GM23248 (cell line): ENCODE data around the gene BHMT2. TPM values are rescaled to one million over a fixed set of nuclear protein-coding genes. Genes with fewer than 3 reads are reported as not detected.

Experiments used
- DNase-seq: peaks from one replicate; pipeline ENCODE4 v3.0.0-alpha.2; 2015
- H2AFZ ChIP-seq: fragments of 200-600 bp; sonication (generic); 2 replicates; pipeline ENCODE4 v1.6.1; 2016; ENCODE audit warnings: antibody characterized with exemption
- H3F3A ChIP-seq: fragments of 200-600 bp; sonication (generic); 2 replicates; pipeline ENCODE4 v1.6.1; 2016; ENCODE audit warnings: mild to moderate bottlenecking, antibody characterized with exemption, mixed run types; ENCODE audit not compliant: insufficient read depth
- H3K27ac ChIP-seq: fragments of 200-600 bp; sonication (generic); 2 replicates; pipeline ENCODE4 v1.5.1; 2016; ENCODE audit warnings: mild to moderate bottlenecking
- H3K27me3 ChIP-seq: fragments of 200-600 bp; sonication (generic); replicated peaks from 2 replicates; pipeline ENCODE4 v1.6.1; 2016; ENCODE audit warnings: mild to moderate bottlenecking; ENCODE audit not compliant: insufficient read depth
- H3K36me3 ChIP-seq: fragments of 200-600 bp; sonication (generic); 2 replicates; pipeline ENCODE4 v1.6.1; 2016; ENCODE audit warnings: low read depth, mild to moderate bottlenecking
- H3K4me1 ChIP-seq: fragments of 200-600 bp; sonication (generic); 2 replicates; pipeline ENCODE4 v1.6.1; 2016; ENCODE audit warnings: mild to moderate bottlenecking; ENCODE audit not compliant: insufficient read depth
- H3K4me2 ChIP-seq: fragments of 200-600 bp; sonication (generic); one replicate; pipeline ENCODE4 v1.6.1; 2016; ENCODE audit warnings: mild to moderate bottlenecking; ENCODE audit not compliant: unreplicated experiment
- H3K4me3 ChIP-seq: fragments of 200-600 bp; sonication (generic); 2 replicates; pipeline ENCODE4 v1.5.1; 2016; ENCODE audit warnings: mild to moderate bottlenecking
- H3K79me2 ChIP-seq: fragments of 200-600 bp; sonication (generic); 2 replicates; pipeline ENCODE4 v1.6.1; 2016; ENCODE audit warnings: mild to moderate bottlenecking; ENCODE audit not compliant: insufficient read depth
- H3K9ac ChIP-seq: fragments of 200-600 bp; sonication (generic); 2 replicates; pipeline ENCODE4 v1.6.1; 2016; ENCODE audit warnings: mild to moderate bottlenecking
- H3K9me2 ChIP-seq: fragments of 200-600 bp; sonication (generic); 2 replicates; pipeline ENCODE4 v1.6.1; 2016; ENCODE audit warnings: mixed run types, mild to moderate bottlenecking, moderate library complexity; ENCODE audit not compliant: insufficient read depth
- H3K9me3 ChIP-seq: fragments of 200-600 bp; sonication (generic); one replicate; pipeline ENCODE4 v1.6.1; 2017; ENCODE audit warnings: low read depth
- H4K20me1 ChIP-seq: fragments of 200-600 bp; sonication (generic); 2 replicates; pipeline ENCODE4 v1.6.0; 2016; ENCODE audit not compliant: insufficient read depth
- EZH2 ChIP-seq: fragments of 200-600 bp; sonication (generic); IDR thresholded peaks from 2 replicates; pipeline ENCODE4 v1.6.1; 2018; ENCODE audit warnings: antibody characterized with exemption, mild to moderate bottlenecking; ENCODE audit not compliant: insufficient read depth, poor library complexity, severe bottlenecking
- EZH2phosphoT487 ChIP-seq: fragments of 200-600 bp; sonication (generic); IDR thresholded peaks from 2 replicates; pipeline ENCODE4 v1.6.1; 2018; ENCODE audit warnings: antibody characterized with exemption, moderate library complexity, mild to moderate bottlenecking, low read depth; ENCODE audit not compliant: insufficient read depth
- WGBS, 2 experiments: methylation state at CpG; one replicate each; pipeline ENCODE4 v1.1.6; 2015 to 2017; ENCODE audit warnings: low lambda C conversion rate in 2 of 2, low coverage in 1 of 2; ENCODE audit errors: missing lambda C conversion rate in 2 of 2; 5-methylcytosine and 5-hydroxymethylcytosine counted together
- in situ Hi-C: fragments of 300-500 bp; cut with MboI; formaldehyde crosslinking; loops from 2 replicates; pipeline ENCODE4 v1.15.0; 2020
- polyA plus RNA-seq: library from polyadenylated mRNA; unstranded; fragments of >200 nt; fragmentation: Nextera tagmentation; extraction: Ambion mirVana; gene quantifications from 2 replicates; pipeline ENCODE4 v1.2.1, GENCODE V29; 2016
- total RNA-seq: library from RNA; depleted of rRNA; stranded (reverse); fragments of >200 nt; shearing (Covaris generic); gene quantifications from 2 replicates; pipeline ENCODE4 v1.2.3, GENCODE V29; 2014

The BHMT2 gene
- total and polyA plus RNA-seq, 2 experiments from 2014 or later: 4.4 to 6.2 TPM

DNA sequence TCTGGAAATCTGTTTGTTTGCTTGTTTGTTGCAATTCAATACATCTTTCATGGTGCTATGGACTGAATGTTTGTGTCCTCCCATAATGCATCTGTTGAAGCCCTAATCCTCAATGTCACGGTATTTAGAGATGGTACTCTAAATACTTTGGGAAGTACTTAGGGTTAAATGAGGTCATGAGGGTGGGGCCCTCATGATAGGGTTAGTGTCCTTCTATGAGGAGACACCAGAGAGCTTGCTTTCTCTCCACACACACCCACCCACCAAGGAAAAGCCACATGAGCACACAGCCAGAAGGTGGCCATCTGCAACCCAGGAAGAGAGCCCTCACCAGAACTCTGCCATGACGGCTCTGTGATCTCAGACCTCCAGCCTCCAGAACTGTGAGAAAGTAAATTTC is 32.8 kb upstream of the BHMT2 start:
- no peaks in the 10 kb centered on the region for H3K27me3 ChIP-seq
- no peaks in the 10 kb centered on the region for H3K36me3 ChIP-seq
- in situ Hi-C loops: no loop called here
- no peaks in the 10 kb centered on the region for H4K20me1 ChIP-seq
- H2AFZ ChIP-seq: no peak overlapping the region
- no peaks in the 10 kb centered on the region for H3K9me2 ChIP-seq
- H3K4me3 ChIP-seq: no peak overlapping the region
- no peak overlapping the region for H3K9ac ChIP-seq
- H3K9me3 ChIP-seq: no peaks in the 10 kb centered on the region
- no peak overlapping the region for H3K4me2 ChIP-seq
- no peak overlapping the region for H3K27ac ChIP-seq
- H3K79me2 ChIP-seq: no peaks in the 10 kb centered on the region
- 83 to 84% methylated on average over 2 of the region's 2 CpGs for WGBS, 2 experiments
- no peaks in the 10 kb centered on the region for H3K4me1 ChIP-seq
- DNase-seq: no peak
- H3F3A ChIP-seq: no peaks in the 10 kb centered on the region
- TF ChIP-seq EZH2phosphoT487 (no peak), EZH2 (no peak)

DNA sequence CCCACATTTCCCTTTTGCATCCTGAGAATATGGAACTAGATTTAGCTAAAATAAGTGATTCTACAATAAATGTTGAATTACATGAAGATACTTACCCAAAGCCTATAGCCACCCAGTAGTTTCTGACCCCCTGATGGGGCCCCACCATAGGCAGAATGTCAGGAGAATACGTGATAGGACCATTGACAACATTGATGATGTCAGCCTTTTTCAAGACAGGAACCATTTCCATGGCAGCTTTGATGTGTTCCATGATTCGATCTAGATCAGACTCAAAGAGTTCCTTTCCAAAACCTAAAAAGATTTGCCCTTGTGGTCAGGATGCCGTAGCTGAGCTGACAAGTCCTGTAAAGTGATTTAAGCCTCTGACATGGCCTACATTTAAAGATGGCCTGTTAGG is 27.4 kb upstream of the BHMT2 start:
- H2AFZ ChIP-seq: no peak overlapping the region
- 67 to 68% methylated on average over 3 of the region's 3 CpGs for WGBS, 2 experiments
- in situ Hi-C loops: no loop called here

DNA sequence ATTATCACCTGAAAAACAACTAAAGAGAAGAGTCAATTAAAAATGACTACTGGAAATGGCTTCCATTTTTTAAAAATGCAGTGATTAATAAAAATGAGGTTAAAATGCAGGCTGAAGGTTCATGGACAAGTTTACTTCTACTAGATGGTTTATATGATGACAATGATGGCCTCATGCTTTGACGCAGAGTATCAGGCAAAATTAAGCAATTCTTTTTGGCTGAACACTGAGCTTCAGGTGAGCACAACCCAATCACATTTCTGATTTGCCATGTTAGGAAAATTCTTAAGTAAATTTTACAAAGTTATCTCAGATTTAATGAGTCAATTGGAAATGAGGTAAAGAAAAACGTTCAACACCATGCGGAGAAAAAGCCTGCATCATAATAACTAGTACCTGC is 22.4 kb upstream of the BHMT2 start:
- no peak overlapping the region for H3K4me3 ChIP-seq
- no peak overlapping the region for H3K27ac ChIP-seq
- H2AFZ ChIP-seq: no peak overlapping the region
- H3K9me3 ChIP-seq: no peaks in the 10 kb centered on the region
- no peaks in the 10 kb centered on the region for H4K20me1 ChIP-seq
- no peaks in the 10 kb centered on the region for H3K79me2 ChIP-seq
- no peaks in the 10 kb centered on the region for H3K4me1 ChIP-seq
- in situ Hi-C loops: no loop called here
- 95 to 97% methylated on average over 3 of the region's 3 CpGs for WGBS, 2 experiments
- no peak for DNase-seq
- no peaks in the 10 kb centered on the region for H3K36me3 ChIP-seq
- no peaks in the 10 kb centered on the region for H3K9me2 ChIP-seq
- H3K4me2 ChIP-seq: no peak overlapping the region
- no peak for TF ChIP-seq EZH2phosphoT487
- no peak for TF ChIP-seq EZH2
- no peaks in the 10 kb centered on the region for H3K27me3 ChIP-seq
- no peaks in the 10 kb centered on the region for H3F3A ChIP-seq
- no peak overlapping the region for H3K9ac ChIP-seq

More for the DNA sequence above, 27.4 kb upstream of the BHMT2 start:
- Histone ChIP-seq H3K4me3 (no peak overlapping the region), H3K4me1 (no peaks in the 10 kb centered on the region), H4K20me1 (no peaks in the 10 kb centered on the region), H3K4me2 (no peak overlapping the region), H3K36me3 (no peaks in the 10 kb centered on the region), H3F3A (no peaks in the 10 kb centered on the region), H3K27ac (no peak overlapping the region), H3K27me3 (no peaks in the 10 kb centered on the region), H3K9ac (no peak overlapping the region), H3K9me3 (no peaks in the 10 kb centered on the region), H3K79me2 (no peaks in the 10 kb centered on the region), H3K9me2 (no peaks in the 10 kb centered on the region)
- DNase-seq: no peak
- TF ChIP-seq EZH2phosphoT487: no peak
- TF ChIP-seq EZH2: no peak

DNA sequence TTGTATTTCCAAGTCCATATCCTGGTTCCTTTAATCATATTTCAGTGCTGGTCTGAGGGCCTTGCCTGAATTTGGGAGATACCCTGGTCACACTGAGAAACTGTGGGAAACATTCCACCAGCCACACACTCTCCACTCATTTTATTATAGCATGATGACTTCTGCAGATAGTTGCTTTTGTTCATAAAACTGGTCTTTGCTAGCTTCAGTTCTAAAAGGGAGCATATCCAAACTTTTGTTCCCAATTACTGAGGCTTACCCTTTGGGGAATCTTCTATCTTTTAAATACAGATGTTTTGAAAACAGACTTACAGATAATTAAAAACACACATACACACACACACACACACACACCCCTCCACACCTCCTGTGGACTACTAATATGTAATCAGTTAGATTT is 21.1 kb upstream of the BHMT2 start:
- H3F3A ChIP-seq: no peaks in the 10 kb centered on the region
- no peak overlapping the region for H3K27ac ChIP-seq
- no peak overlapping the region for H3K9ac ChIP-seq
- in situ Hi-C loops: no loop called here
- H3K79me2 ChIP-seq: no peaks in the 10 kb centered on the region
- no peak overlapping the region for H3K4me2 ChIP-seq
- no peaks in the 10 kb centered on the region for H3K9me2 ChIP-seq
- TF ChIP-seq EZH2phosphoT487: no peak
- TF ChIP-seq EZH2: no peak
- H3K36me3 ChIP-seq: no peaks in the 10 kb centered on the region
- H3K4me3 ChIP-seq: no peak overlapping the region
- no peaks in the 10 kb centered on the region for H3K4me1 ChIP-seq
- H2AFZ ChIP-seq: no peak overlapping the region
- H3K27me3 ChIP-seq: no peaks in the 10 kb centered on the region
- no peak for DNase-seq
- H4K20me1 ChIP-seq: no peaks in the 10 kb centered on the region
- H3K9me3 ChIP-seq: no peaks in the 10 kb centered on the region

DNA sequence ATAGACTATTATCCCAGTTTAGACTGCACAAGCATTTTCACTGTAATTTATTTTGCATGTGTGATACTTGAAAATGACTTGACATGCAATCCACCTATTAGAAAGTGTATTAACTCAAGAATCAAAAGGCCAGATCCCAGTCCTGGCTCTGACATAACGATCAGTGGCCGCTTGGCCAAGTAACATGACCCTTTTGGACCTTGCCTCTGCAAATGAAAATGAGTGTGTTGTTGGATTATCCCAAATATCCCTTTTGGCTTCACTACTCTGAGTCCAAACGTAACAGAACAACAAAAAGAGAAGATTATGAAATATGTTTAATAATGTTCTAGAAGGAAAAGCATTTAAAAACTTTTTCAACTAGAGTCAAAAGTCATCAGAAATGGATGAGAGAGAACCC is 19.1 kb upstream of the BHMT2 start:
- TF ChIP-seq EZH2phosphoT487: no peak
- no peak for TF ChIP-seq EZH2
- WGBS, 2 experiments: 41 to 47% methylated on average over 3 of the region's 3 CpGs
- in situ Hi-C loops: no loop called here
- Histone ChIP-seq H3K36me3 (no peaks in the 10 kb centered on the region), H3K4me3 (no peak overlapping the region), H4K20me1 (no peaks in the 10 kb centered on the region), H2AFZ (no peak overlapping the region), H3K9me3 (no peaks in the 10 kb centered on the region), H3F3A (no peaks in the 10 kb centered on the region), H3K27me3 (no peaks in the 10 kb centered on the region), H3K9ac (no peak overlapping the region), H3K9me2 (no peaks in the 10 kb centered on the region), H3K79me2 (no peaks in the 10 kb centered on the region), H3K4me1 (no peaks in the 10 kb centered on the region), H3K4me2 (no peak overlapping the region), H3K27ac (no peak overlapping the region)
- DNase-seq: no peak
